HG03457 (cell line): ENCODE measurements around the gene UHRF1.

Experiments used
- ATAC-seq: cut with Tn5 transposase; IDR thresholded peaks from one replicate; pipeline ENCODE4 v1.9.1; 2021; ENCODE audit warnings: moderate number of reproducible peaks; ENCODE audit not compliant: unreplicated experiment

The UHRF1 gene

GRCh38 chr19:4986471-4986891 lies 77.2 kb downstream of the UHRF1 start:
- ATAC-seq = no peak

- no peak for ATAC-seq
These were observed 78.0 kb downstream of the UHRF1 start for GRCh38 chr19:4987256-4987655.

GRCh38 chr19:4987692-4988370 lies 78.5 kb downstream of the UHRF1 start:
- ATAC-seq = no peak

GRCh38 chr19:4988770-4989251 lies 79.5 kb downstream of the UHRF1 start:
- ATAC-seq = no peak

GRCh38 chr19:4990306-4990705 lies 81.0 kb downstream of the UHRF1 start:
- no peak for ATAC-seq

- no peak for ATAC-seq
These were observed 82.2 kb downstream of the UHRF1 start for GRCh38 chr19:4991538-4991937.

- no peak for ATAC-seq
These were observed 82.8 kb downstream of the UHRF1 start for GRCh38 chr19:4991996-4992698.

GRCh38 chr19:4993683-4994082 lies 84.4 kb downstream of the UHRF1 start:
- no peak for ATAC-seq

GRCh38 chr19:4996701-4997100 lies 87.4 kb downstream of the UHRF1 start:
- no peak for ATAC-seq

GRCh38 chr19:4997297-4997696 lies 88.0 kb downstream of the UHRF1 start:
- ATAC-seq = no peak

- no peak for ATAC-seq
These were observed 90.9 kb downstream of the UHRF1 start for GRCh38 chr19:5000120-5000611.

- no peak for ATAC-seq
These were observed 92.3 kb downstream of the UHRF1 start for GRCh38 chr19:5001615-5002014.

- no peak for ATAC-seq
These were observed 92.8 kb downstream of the UHRF1 start for GRCh38 chr19:5002143-5002542.

GRCh38 chr19:5003781-5004180 lies 94.5 kb downstream of the UHRF1 start:
- ATAC-seq = no peak

- ATAC-seq = no peak
These were observed 95.8 kb downstream of the UHRF1 start for GRCh38 chr19:5005096-5005495.

- ATAC-seq = no peak
These were observed 96.9 kb downstream of the UHRF1 start for GRCh38 chr19:5006201-5006600.

GRCh38 chr19:5006821-5007220 lies 97.5 kb downstream of the UHRF1 start:
- no peak for ATAC-seq
